Spleen (tissue), 7 donors: ENCODE data around the gene GCDH.

ENCODE experiments used
- CTCF ChIP-seq, 11 experiments: fragments of 200-600 bp in 7 of 11; fragments of 450-650 bp in 4 of 11; sonication (generic) in 4 of 11; IDR thresholded peaks in 8 of 11; conservative IDR thresholded peaks in 3 of 11; 1 replicate in 7 of 11; 2 replicates in 4 of 11; pipeline versions ENCODE4 v1.4.0 to v1.8.0; 2016 to 2021; ENCODE audit warnings: antibody characterized with exemption in 11 of 11, inconsistent platforms in 4 of 11, mild to moderate bottlenecking in 1 of 11
- POLR2A ChIP-seq, 3 donors: fragments of 450-650 bp; IDR thresholded peaks; one replicate each; pipeline ENCODE4 v1.5.1; 2017; ENCODE audit warnings: antibody characterized with exemption in 3 of 3, mild to moderate bottlenecking in 1 of 3
- POLR2AphosphoS5 ChIP-seq, 3 donors: sonication (generic); formaldehyde crosslinking; IDR thresholded peaks; one replicate each; pipeline ENCODE4 v1.5.1; 2017; ENCODE audit warnings: antibody characterized with exemption in 3 of 3
- donor health status: DM: no; HTN: no; CAD: no; lungs with moderate emphysema.
- donor health status: DM: no; HTN: no; CAD: no.
- donor health status: DM: no; HTN: no; CAD: no.

DNA sequence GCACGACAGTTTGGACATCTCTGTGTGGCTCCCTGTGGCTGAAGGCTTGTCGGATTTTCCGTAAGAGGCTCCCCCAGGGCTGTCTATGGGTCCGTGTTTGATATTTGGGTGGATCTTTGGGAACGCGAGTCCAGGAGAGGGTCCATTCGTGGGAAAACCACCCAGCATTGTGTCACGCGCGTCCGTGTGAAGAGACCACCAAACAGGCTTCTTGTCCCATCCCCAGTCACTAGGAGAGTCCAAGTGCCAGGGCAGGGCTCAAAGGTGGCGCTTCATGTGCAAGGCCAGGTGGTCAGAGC is 6.4 kb upstream of the GCDH start:
- TF ChIP-seq POLR2AphosphoS5 (IDR thresholded peaks at IDR 0.05) (no peak), CTCF (IDR thresholded peaks at IDR 0.05 in 8 of 11, conservative IDR thresholded peaks at IDR 0.05 in 3 of 11) (no peak), POLR2A (IDR thresholded peaks at IDR 0.05) (no peak)
